Prostate gland (tissue), 2 donors: ENCODE measurements around the gene VPS37B. TPM values are rescaled to one million over a fixed set of nuclear protein-coding genes. Genes with fewer than 3 reads are reported as not detected.

ENCODE experiments used
- DNase-seq: peaks from one replicate; pipeline ENCODE4 v3.0.0-alpha.2; 2019; ENCODE audit warnings: low spot score
- H3K27ac ChIP-seq, 2 donors: fragments of 200-600 bp; sonication (generic); 2 replicates each; pipeline ENCODE4 v1.5.1; 2017 to 2019
- H3K27me3 ChIP-seq: fragments of 200-600 bp; sonication (generic); replicated peaks from 2 replicates; pipeline ENCODE4 v1.5.1; 2019; ENCODE audit not compliant: insufficient read depth
- H3K36me3 ChIP-seq, 2 donors: fragments of 200-600 bp; sonication (generic); 1 replicate in 1 of 2; 2 replicates in 1 of 2; pipeline versions ENCODE4 v1.5.1 to v1.8.1; 2017 to 2019
- H3K4me1 ChIP-seq: fragments of 200-600 bp; sonication (generic); replicated peaks from 2 replicates; pipeline ENCODE4 v1.5.1; 2019
- H3K4me3 ChIP-seq, 2 donors: fragments of 200-600 bp; sonication (generic); 2 replicates each; pipeline ENCODE4 v1.5.1; 2017 to 2019
- H3K9me3 ChIP-seq: fragments of 200-600 bp; sonication (generic); 2 replicates; pipeline ENCODE4 v1.5.1; 2017
- CTCF ChIP-seq, 4 experiments: fragments of 200-600 bp in 2 of 4; fragments of 450-650 bp in 2 of 4; sonication (generic) in 2 of 4; IDR thresholded peaks; 1 replicate in 3 of 4; 2 replicates in 1 of 4; pipeline ENCODE4 v1.5.1; 2016 to 2019; ENCODE audit warnings: antibody characterized with exemption in 4 of 4, mild to moderate bottlenecking in 2 of 4, moderate library complexity in 2 of 4
- POLR2A ChIP-seq: fragments of 450-650 bp; IDR thresholded peaks from one replicate; pipeline ENCODE4 v1.6.1; 2016; ENCODE audit warnings: antibody characterized with exemption, mild to moderate bottlenecking
- POLR2AphosphoS5 ChIP-seq: sonication (generic); formaldehyde crosslinking; IDR thresholded peaks from one replicate; pipeline ENCODE4 v1.6.1; 2017; ENCODE audit warnings: antibody characterized with exemption
- WGBS: methylation state at CpG from one replicate; pipeline ENCODE4 v1.1.5; 2018; 5-methylcytosine and 5-hydroxymethylcytosine counted together
- intact Hi-C: fragments of 100-400 bp; cut with DNase I; formaldehyde crosslinking; loops from one replicate; pipeline ENCODE4 v1.14.2; 2022
- total RNA-seq, 2 donors: library from RNA; depleted of rRNA; stranded (reverse); fragments of >200 nt; gene quantifications; one replicate each; pipeline ENCODE4 v1.1.0, GENCODE V29; 2016

Gene VPS37B
- total RNA-seq, 2 donors from 2014 or later: 37.6 to 67.7 TPM

GRCh38 chr12:122840580-122841513 is 55.1 kb downstream of the VPS37B start:
- TF ChIP-seq POLR2AphosphoS5 (no peak), POLR2A (no peak), CTCF (IDR thresholded peaks at IDR 0.05) (no peak)
- Histone ChIP-seq H3K4me1 (peaks cover 6% of the 10 kb centered on the region), H3K36me3 (no peaks in the 10 kb centered on the region), H3K9me3 (no peaks in the 10 kb centered on the region), H3K27ac (peak overlapping the region; percentile 45 to 56), H3K4me3 (no peak overlapping the region), H3K27me3 (no peaks in the 10 kb centered on the region)
- DNase-seq: no peak
- 54% methylated on average over 26 of the region's 26 CpGs for WGBS
- intact Hi-C loops: loop anchor here (5.0 kb wide), 1 partner anchor 49 kb away; no protein-coding TSS in a partner anchor

GRCh38 chr12:122839907-122840554 is 55.9 kb downstream of the VPS37B start:
- Histone ChIP-seq H3K4me3 (no peak overlapping the region), H3K4me1 (peaks cover 6% of the 10 kb centered on the region), H3K9me3 (no peaks in the 10 kb centered on the region), H3K27ac (no peak overlapping the region), H3K36me3 (no peaks in the 10 kb centered on the region), H3K27me3 (no peaks in the 10 kb centered on the region)
- DNase-seq: no peak
- 89% methylated on average over 18 of the region's 18 CpGs for WGBS
- TF ChIP-seq CTCF (IDR thresholded peaks at IDR 0.05) (no peak), POLR2AphosphoS5 (no peak), POLR2A (no peak)
- intact Hi-C loops: loop anchor here (5.0 kb wide), 1 partner anchor 48 kb away; no protein-coding TSS in a partner anchor

- Histone ChIP-seq H3K27ac (peak overlapping the region in 1 of 2 donors; percentile 55), H3K27me3 (no peaks in the 10 kb centered on the region), H3K36me3 (no peaks in the 10 kb centered on the region), H3K4me3 (no peak overlapping the region), H3K9me3 (no peaks in the 10 kb centered on the region), H3K4me1 (peaks cover 6% of the 10 kb centered on the region)
- DNase-seq: no peak
- WGBS: 80% methylated on average over 5 of the region's 5 CpGs
- TF ChIP-seq POLR2A: no peak
- TF ChIP-seq CTCF (IDR thresholded peaks at IDR 0.05): no peak
- intact Hi-C loops: no loop called here
These were observed 57.1 kb downstream of the VPS37B start for GRCh38 chr12:122838841-122839240.

GRCh38 chr12:122837306-122838265 is 58.3 kb downstream of the VPS37B start:
- 77% methylated on average over 22 of the region's 22 CpGs for WGBS
- Histone ChIP-seq H3K9me3 (no peaks in the 10 kb centered on the region), H3K36me3 (no peaks in the 10 kb centered on the region), H3K27ac (peak overlapping the region; percentile 33 to 55), H3K4me3 (no peak overlapping the region), H3K4me1 (peaks cover 6% of the 10 kb centered on the region), H3K27me3 (no peaks in the 10 kb centered on the region)
- no peak for TF ChIP-seq POLR2AphosphoS5
- TF ChIP-seq POLR2A: no peak
- no peak for TF ChIP-seq CTCF (IDR thresholded peaks at IDR 0.05)
- DNase-seq: no peak
- intact Hi-C loops: no loop called here
